ENCODE data around the gene SERPINA12.

The SERPINA12 gene

DNA sequence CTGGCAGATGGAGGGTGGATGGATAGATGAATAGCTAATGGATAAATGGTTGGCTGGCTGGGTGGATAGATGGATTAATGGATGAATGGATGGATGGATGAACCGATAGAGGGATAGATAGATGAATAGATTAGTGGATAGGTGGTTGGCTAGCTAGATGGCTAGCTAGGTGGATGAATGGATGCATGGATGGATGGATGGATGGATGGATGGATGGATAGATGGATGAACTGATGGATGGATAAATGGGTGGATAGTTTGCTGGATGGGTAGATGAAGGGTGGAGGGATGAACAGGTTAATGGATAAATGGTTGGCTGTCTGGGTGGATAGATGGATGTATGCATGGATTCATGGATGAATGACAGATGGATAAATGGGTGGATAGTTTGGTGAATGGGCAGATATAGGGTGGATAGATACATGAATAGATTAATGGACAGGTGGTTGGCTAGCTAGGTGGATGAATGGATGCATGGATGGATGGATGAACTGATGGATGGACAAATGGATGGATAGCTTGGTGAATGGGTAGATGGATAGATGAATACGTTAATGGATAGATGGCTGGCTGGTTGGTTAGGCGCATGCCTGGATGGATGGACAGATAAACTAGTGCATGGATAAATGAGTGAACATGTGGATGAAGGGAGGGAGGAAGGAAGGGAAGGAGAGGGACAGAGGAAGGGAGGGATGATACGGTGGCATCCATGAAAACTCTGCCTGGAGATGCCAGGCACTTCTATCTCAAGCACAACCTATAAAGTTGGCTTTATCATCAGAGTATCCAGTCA lies 41.3 kb downstream of the SERPINA12 start:
- DNase-seq (ENCODE audit: low read depth in 1 of 2, low spot score in 1 of 2) = no peak

- no peak for DNase-seq (ENCODE audit: low read depth in 1 of 2, low spot score in 1 of 2)
These were observed 42.4 kb downstream of the SERPINA12 start for GRCh38 chr14:94466706-94467370.

DNA sequence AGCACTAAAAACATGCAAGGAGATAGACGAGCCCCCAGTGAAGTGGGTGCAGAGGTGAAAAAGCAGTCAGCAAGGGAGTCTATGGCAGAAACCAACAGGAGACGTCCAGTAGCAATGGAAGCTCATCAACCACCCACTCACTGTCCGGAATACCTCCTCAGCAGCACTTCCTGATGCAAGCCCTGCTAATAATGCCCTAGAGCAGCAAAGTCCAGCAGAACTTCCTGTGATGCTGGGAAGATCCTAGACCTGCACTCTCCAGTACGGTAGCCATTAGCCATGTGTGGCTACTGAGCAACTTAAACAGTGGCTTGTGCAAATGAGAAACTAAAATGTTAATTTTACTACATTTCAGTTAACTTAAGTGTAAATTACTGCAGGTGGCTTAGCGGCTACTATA lies 44.2 kb downstream of the SERPINA12 start:
- no peak for DNase-seq (ENCODE audit: low read depth in 1 of 2, low spot score in 1 of 2)

GRCh38 chr14:94464290-94464689 lies 45.0 kb downstream of the SERPINA12 start:
- DNase-seq (ENCODE audit: low read depth in 1 of 2, low spot score in 1 of 2) = no peak

DNA sequence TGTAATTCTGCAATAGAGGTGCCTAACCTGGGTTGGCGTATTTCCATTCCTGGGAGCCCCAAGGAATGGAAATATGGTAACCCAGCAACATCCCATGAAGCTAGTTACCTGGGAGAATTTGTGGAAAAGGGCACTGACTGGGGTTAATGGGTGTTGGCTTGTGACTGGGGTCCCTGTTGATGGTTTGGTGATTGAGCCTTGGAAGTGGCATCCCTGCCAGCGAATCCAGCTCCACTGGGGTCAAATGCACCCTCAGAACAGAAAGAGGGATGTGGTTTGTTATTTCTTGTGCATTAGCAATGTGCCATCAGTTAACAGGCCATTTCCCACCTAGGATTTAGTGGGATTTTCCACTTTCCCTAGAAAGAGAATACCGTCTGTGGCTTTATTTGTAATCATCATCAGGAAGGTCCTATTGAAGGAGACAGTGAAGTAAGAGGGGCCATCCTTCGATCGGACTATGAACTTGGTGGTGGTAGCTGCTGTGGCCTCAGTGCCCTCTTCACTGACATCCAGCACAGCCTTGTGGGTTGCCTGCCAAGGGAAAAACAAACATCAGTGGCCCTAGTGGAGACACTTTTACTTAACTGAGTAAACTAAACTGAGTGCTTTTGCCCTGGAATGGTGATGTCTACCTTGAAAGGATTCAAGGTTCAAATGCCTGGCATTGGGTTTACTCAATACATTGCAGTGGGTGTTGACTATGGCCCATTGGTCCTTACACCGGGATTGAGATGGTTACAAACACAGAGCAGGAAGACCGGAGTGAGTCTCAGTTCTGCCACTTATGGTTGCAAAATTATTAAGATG lies 46.3 kb downstream of the SERPINA12 start:
- DNase-seq (ENCODE audit: low read depth in 1 of 2, low spot score in 1 of 2) = no peak

DNA sequence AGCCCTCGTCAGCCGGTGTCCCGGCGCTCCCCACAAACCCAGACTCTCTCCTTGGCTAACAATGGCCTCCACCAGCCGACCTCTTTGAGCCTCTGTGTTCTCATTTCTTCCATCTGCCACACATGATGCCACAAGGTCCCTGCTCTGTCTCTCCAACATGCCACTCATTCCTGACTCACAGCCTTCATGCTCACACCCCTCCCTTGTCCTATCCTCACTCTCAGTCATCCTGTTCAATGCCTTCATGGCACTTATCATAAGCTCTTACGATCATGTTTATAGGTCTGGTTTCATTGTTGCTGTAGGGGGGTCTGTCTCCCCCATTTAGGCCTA lies 47.1 kb downstream of the SERPINA12 start:
- no peak for DNase-seq (ENCODE audit: low read depth in 1 of 2, low spot score in 1 of 2)

DNA sequence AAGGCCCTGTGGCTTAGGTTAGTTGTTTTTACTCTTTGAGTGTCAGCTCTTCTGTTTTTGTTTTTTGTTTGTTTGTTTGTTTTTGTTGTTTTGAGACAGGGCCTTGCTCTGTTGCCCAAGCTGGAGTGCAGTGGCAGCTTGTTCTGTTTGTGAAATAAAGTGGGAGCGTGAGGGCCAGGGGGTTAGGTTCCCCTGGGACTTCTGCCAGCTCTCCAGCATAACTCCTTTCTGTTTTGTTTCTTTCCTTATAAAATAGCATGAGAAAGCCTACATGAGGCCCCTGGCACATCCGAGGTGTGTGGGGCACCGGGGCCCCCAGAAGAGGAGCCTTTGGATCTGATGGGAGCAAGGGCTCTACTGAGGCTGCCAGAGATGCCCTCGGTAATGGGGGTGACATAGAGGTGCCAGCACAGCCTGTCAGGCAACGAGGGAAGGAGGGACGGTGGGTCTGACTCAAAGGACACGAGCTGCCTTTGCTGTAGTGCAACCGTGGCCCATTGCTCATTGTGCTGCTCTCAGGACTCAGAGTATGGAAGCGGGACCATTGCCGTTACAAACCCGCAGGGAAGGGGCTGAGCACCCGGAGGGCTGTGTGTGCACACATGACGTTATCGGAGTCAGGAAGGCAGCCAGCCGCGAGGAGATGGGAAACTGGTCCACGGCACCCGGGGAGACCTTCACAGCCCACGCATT lies 47.6 kb downstream of the SERPINA12 start:
- no peak for DNase-seq (ENCODE audit: low read depth in 1 of 2, low spot score in 1 of 2)

GRCh38 chr14:94460631-94461416 lies 48.4 kb downstream of the SERPINA12 start:
- no peak for DNase-seq (ENCODE audit: low read depth in 1 of 2, low spot score in 1 of 2)

GRCh38 chr14:94458558-94459205 lies 50.6 kb downstream of the SERPINA12 start:
- no peak for DNase-seq (ENCODE audit: low read depth in 1 of 2, low spot score in 1 of 2)

- DNase-seq (ENCODE audit: low read depth in 1 of 2, low spot score in 1 of 2) = no peak
These were observed 51.2 kb downstream of the SERPINA12 start for GRCh38 chr14:94458096-94458495.

- no peak for DNase-seq (ENCODE audit: low read depth in 1 of 2, low spot score in 1 of 2)
These were observed 53.3 kb downstream of the SERPINA12 start for GRCh38 chr14:94455928-94456327.

DNA sequence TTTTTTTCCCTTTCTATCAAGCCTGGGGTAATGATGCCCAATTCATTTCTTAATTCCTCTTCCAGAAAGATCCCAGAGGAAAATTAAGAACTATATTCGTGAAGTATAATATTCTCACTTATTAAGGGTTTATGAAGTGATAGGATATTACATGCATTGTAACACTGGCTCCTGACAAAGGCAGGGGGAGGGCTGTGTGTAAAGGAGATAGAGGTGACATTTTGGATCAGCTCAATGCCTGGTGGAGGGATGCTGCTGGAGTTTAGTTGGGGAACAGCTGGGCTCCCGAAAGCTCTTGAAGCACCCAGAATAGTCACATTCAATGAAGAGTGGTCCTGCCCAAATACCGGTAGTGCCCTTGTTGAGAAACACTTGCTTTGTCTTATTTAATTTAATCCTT lies 57.4 kb downstream of the SERPINA12 start:
- no peak for DNase-seq (ENCODE audit: low read depth in 1 of 2, low spot score in 1 of 2)

DNA sequence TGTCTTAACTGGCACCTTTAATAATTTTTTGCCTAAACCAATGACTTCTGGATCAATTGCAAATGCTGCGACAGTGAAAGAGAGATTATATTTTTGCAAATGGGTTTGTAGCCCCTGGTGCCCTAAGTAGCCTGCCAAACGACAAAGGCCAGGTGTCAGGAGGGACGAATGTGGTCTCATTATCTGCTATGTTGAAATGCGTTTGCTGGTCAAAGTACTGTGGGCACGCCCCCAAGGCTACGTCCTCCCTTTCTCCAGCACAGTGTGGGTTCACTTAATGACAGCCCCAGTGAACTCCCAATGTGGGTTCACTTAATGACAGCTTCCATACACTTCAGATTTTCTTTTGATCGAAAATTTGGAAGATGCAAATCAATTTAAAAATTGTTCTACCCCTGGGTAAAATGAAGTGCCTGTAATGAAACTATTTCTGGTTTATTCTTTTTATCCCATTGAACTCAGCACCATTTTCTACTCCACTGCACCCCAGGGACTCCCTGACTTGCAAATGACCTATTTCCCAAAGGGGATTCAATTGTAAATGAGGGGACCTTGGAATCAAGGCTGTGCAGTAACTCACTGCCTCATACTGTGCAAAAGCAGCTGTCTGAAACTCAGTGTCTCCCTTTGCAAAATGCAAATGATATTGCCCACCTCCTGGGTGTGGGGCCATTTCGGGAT lies 58.0 kb downstream of the SERPINA12 start:
- DNase-seq (ENCODE audit: low read depth in 1 of 2, low spot score in 1 of 2) = no peak

DNA sequence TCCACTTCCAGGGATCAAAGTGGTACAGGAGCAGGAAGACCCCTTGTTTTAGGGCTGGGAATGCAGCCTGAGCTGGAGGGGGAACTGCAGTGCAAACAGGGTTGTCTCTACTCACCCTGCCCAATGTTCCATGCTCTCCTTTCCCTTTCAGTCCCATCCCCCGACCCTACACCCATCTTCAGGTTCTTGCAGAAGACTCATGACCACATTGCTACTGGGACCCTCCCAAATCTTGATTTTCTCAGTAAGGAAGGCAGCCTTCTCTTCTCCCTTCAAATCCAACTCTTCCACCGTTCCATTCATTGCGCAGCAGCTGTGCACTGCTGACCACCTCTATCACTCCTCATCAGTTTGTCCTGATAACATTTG lies 58.6 kb downstream of the SERPINA12 start:
- DNase-seq (ENCODE audit: low read depth in 1 of 2, low spot score in 1 of 2) = no peak

DNA sequence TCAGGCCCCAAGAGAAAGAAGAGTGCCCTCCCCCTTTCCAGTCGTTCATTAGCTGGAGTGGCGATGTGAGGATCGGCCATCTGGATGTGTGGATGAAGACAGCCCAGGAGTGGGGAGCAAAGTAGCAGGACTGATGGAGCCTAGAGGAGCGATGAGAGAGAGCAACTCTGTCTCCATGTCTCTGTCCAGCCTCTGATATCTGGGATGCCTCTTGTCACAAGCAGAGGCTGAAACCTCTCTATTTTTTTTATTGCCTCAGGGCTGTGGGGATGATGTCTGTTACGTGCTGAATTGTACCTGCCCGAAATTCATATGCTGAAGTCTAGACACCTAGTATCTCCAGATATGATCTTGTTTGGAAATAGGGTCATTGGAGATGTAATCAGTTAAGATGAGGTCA lies 59.3 kb downstream of the SERPINA12 start:
- no peak for DNase-seq (ENCODE audit: low read depth in 1 of 2, low spot score in 1 of 2)

DNA sequence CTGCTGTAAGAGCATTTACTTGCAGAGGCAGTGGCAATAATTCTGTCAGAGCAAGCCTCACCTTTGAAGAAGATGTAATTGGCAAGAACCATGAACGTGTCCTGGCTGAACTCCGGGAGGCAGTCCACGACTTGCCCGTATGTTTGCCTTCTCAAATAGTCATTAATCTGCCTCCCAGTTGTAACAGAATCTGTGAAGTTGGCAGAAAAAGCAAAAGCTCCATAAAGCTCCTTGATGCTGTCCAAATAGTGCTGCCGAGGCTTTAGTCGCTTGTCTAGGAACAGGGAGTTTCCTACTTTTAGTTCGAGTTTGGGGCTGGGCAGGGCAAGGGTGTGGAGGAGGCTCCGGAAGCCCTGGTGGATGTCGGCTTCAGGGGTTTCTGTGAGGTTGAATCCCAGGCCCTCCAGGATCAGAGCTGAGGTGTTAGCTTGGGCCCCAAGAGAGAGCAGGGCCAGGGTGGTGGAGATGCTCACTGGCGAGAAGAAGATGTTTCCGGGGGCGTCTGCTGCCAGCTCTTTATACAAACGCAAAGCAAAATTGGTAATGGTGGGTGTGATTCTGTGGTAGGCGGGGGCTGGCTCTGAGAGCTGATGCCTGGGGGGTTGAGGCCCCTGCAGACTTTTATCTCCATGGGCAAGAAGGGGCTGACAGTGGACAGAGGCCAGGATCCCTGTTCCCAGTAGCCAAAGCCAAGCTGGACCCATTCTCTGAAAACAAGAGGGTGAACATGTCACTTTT lies 61.0 kb downstream of the SERPINA12 start:
- no peak for DNase-seq (ENCODE audit: low read depth in 1 of 2, low spot score in 1 of 2)

GRCh38 chr14:94447206-94447605 lies 62.1 kb downstream of the SERPINA12 start:
- DNase-seq (ENCODE audit: low read depth in 1 of 2, low spot score in 1 of 2) = no peak

DNA sequence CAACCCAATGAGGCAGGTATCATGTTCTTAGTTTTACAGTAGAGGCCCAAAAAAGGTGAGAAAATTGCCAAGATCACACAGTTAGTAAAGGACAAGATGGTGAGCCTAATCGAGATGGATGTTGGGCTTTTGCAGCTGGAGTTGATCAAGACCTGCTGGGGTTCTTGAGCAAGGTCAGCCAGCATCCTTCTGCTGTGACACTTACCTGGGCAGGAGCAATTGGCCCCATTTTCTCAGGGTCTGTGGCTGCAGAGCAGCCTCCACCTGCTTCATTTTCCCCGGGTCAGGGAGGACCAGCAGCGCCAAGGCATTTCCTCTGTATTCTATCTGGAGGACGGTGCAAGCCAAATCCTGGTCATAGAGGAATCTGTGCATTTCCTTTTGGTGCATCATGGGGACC lies 63.1 kb downstream of the SERPINA12 start:
- no peak for DNase-seq (ENCODE audit: low read depth in 1 of 2, low spot score in 1 of 2)

- DNase-seq (ENCODE audit: low read depth in 1 of 2, low spot score in 1 of 2) = no peak
These were observed 64.3 kb downstream of the SERPINA12 start for GRCh38 chr14:94445003-94445402.

Data from activated CD4-positive, alpha-beta T cell treated with anti-CD3 and anti-CD28 coated beads, Interleukin-2, amount 50 U/mL, for 24 hours (primary cell).